IMR-90 (cell line): ENCODE data around the gene BAIAP2. TPM values are rescaled to one million over a fixed set of nuclear protein-coding genes. Genes with fewer than 3 reads are reported as not detected.

Experiments used
- ATAC-seq: fragments of 200-7000 bp; cut with Tn5 transposase; 2 replicates; pipeline ENCODE4 v1.9.1; 2020; ENCODE audit warnings: low read depth, mild to moderate bottlenecking, moderate library complexity
- BruUV-seq: library from RNA; stranded (reverse); fragments of 400-500 nt; replicated peaks from 2 replicates; lab custom pipeline; 2021; lab: Mats Ljungman, UMichigan
- CTCF ChIA-PET: fragments of 300-600 bp; formaldehyde crosslinking; extraction: SDS; loops from one replicate; lab custom pipeline; 2021; ENCODE audit warnings: antibody characterized with exemption; lab: Yijun Ruan, JAX
- POLR2A ChIA-PET: fragments of 300-600 bp; sonication (Branson Sonifier 250); formaldehyde crosslinking; loops from one replicate; lab custom pipeline; 2022; ENCODE audit warnings: antibody characterized with exemption; ENCODE audit not compliant: unreplicated experiment; lab: Charles Lee
- DNase-seq: peaks from one replicate; pipeline ENCODE4 v3.0.0; 2013
- H2AFZ ChIP-seq: replicated peaks from 2 replicates; pipeline ENCODE3; 2013; ENCODE audit warnings: low read length, mild to moderate bottlenecking; ENCODE audit not compliant: poor library complexity
- H2AK5ac ChIP-seq: 2 replicates; pipeline ENCODE4 v1.6.1; 2013; ENCODE audit warnings: low read depth, low read length, inconsistent platforms
- H2AK9ac ChIP-seq: replicated peaks from 2 replicates; pipeline ENCODE3; 2013; ENCODE audit warnings: mild to moderate bottlenecking, low read depth, low read length, moderate library complexity; ENCODE audit not compliant: poor library complexity
- H2BK120ac ChIP-seq: 2 replicates; pipeline ENCODE4 v1.6.1; 2013; ENCODE audit warnings: low read depth, low read length, inconsistent platforms
- H2BK15ac ChIP-seq: 3 replicates; pipeline ENCODE4 v1.6.1; 2013; ENCODE audit warnings: low read depth, low read length, inconsistent platforms
- H2BK20ac ChIP-seq: 2 replicates; pipeline ENCODE4 v1.6.1; 2013; ENCODE audit warnings: low read depth, mild to moderate bottlenecking, inconsistent platforms, low read length, moderate library complexity
- H2BK5ac ChIP-seq: 2 replicates; pipeline ENCODE4 v1.6.1; 2013; ENCODE audit warnings: mild to moderate bottlenecking, low read depth, low read length, inconsistent platforms; ENCODE audit not compliant: poor library complexity, severe bottlenecking
- H3K14ac ChIP-seq: replicated peaks from 2 replicates; pipeline ENCODE4 v1.6.1; 2013; ENCODE audit warnings: low read depth, low read length, inconsistent platforms
- H3K18ac ChIP-seq: 2 replicates; pipeline ENCODE4 v1.6.1; 2013; ENCODE audit warnings: low read depth, low read length, control low read depth
- H3K23ac ChIP-seq: 2 replicates; pipeline ENCODE4 v1.6.1; 2013; ENCODE audit warnings: low read depth, low read length, inconsistent platforms
- H3K27ac ChIP-seq: 2 replicates; pipeline ENCODE4 v1.5.1; 2013; ENCODE audit warnings: mild to moderate bottlenecking, control low read depth, low read length; ENCODE audit not compliant: insufficient read depth
- H3K27me3 ChIP-seq: 2 replicates; pipeline ENCODE4 v1.6.1; 2013; ENCODE audit warnings: low read length; ENCODE audit not compliant: control insufficient read depth, insufficient read depth
- H3K36me3 ChIP-seq: 2 replicates; pipeline ENCODE4 v1.6.1; 2013; ENCODE audit warnings: low read length, mixed read lengths; ENCODE audit not compliant: control insufficient read depth, insufficient read depth
- H3K4ac ChIP-seq: 2 replicates; pipeline ENCODE4 v1.6.1; 2013; ENCODE audit warnings: low read depth, low read length, inconsistent platforms
- H3K4me1 ChIP-seq: 2 replicates; pipeline ENCODE4 v1.6.1; 2013; ENCODE audit warnings: low read length, mixed read lengths; ENCODE audit not compliant: control insufficient read depth, insufficient read depth
- H3K4me2 ChIP-seq: 2 replicates; pipeline ENCODE4 v1.6.1; 2013; ENCODE audit warnings: low read depth, mild to moderate bottlenecking, control low read depth, low read length, moderate library complexity
- H3K4me3 ChIP-seq: 2 replicates; pipeline ENCODE4 v1.5.1; 2013; ENCODE audit warnings: low read depth, mild to moderate bottlenecking, control low read depth, low read length, moderate library complexity; ENCODE audit not compliant: insufficient read depth
- H3K56ac ChIP-seq: 2 replicates; pipeline ENCODE4 v1.6.1; 2013; ENCODE audit warnings: low read length, inconsistent platforms; ENCODE audit not compliant: insufficient read depth; ENCODE audit errors: extremely low read depth
- H3K79me1 ChIP-seq, 2 experiments: 2 replicates each; pipeline ENCODE4 v1.6.1; 2013; ENCODE audit warnings: low read length in 2 of 2, inconsistent platforms in 1 of 2, low read depth in 1 of 2
- H3K9ac ChIP-seq: 2 replicates; pipeline ENCODE4 v1.6.1; 2013; ENCODE audit warnings: low read depth, low read length, control low read depth
- H3K9me1 ChIP-seq: 2 replicates; pipeline ENCODE4 v1.6.1; 2013; ENCODE audit warnings: low read length, inconsistent platforms; ENCODE audit not compliant: insufficient read depth
- H3K9me3 ChIP-seq: 2 replicates; pipeline ENCODE4 v1.6.1; 2013; ENCODE audit warnings: low read length; ENCODE audit not compliant: control insufficient read depth, insufficient read depth
- H4K20me1 ChIP-seq: 2 replicates; pipeline ENCODE4 v1.6.1; 2013; ENCODE audit warnings: low read length, inconsistent platforms; ENCODE audit not compliant: insufficient read depth
- H4K5ac ChIP-seq: 2 replicates; pipeline ENCODE4 v1.6.1; 2013; ENCODE audit warnings: mild to moderate bottlenecking, low read depth, low read length, control low read depth
- H4K8ac ChIP-seq, 2 experiments: 2 replicates each; pipeline ENCODE4 v1.6.1; 2013; ENCODE audit warnings: low read depth in 2 of 2, low read length in 2 of 2, control low read depth in 1 of 2, inconsistent platforms in 1 of 2
- H4K91ac ChIP-seq: 2 replicates; pipeline ENCODE4 v1.6.1; 2013; ENCODE audit warnings: low read depth, low read length, inconsistent platforms; ENCODE audit not compliant: insufficient read depth
- POLR2A ChIP-seq: IDR thresholded peaks from 2 replicates; pipeline ENCODE4 v1.6.1; 2012; ENCODE audit warnings: mild to moderate bottlenecking, low read depth, low read length
- WGBS, 2 experiments: methylation state at CpG; one replicate each; pipeline versions ENCODE4 v1.1.5 to v1.1.7; 2013; ENCODE audit warnings: missing lambda C conversion rate in 2 of 2; ENCODE audit not compliant: insufficient read length in 1 of 2; ENCODE audit errors: extremely low coverage in 2 of 2; 5-methylcytosine and 5-hydroxymethylcytosine counted together
- dilution Hi-C: fragments of 300-500 bp; cut with HindIII; formaldehyde crosslinking; loops from one replicate; pipeline ENCODE4 v1.14.3; 2018; ENCODE audit warnings: low sequenced_read_pairs; ENCODE audit not compliant: unreplicated experiment
- in situ Hi-C: fragments of 300-500 bp; cut with MboI; formaldehyde crosslinking; loops from 3 replicates; pipeline ENCODE4 v1.14.3; 2019; ENCODE audit warnings: low sequenced_read_pairs, inconsistent platforms, mixed read lengths
- intact Hi-C: fragments of 100-400 bp; cut with micrococcal nuclease; formaldehyde crosslinking; loops from 2 replicates; pipeline ENCODE4 v1.10.0; 2022
- polyA plus RNA-seq, 3 experiments: library from polyadenylated mRNA; depleted of rRNA; stranded (reverse); fragments of >200 nt; gene quantifications; 2 replicates each; pipeline ENCODE4 v1.2.3, GENCODE V29; 2012; ENCODE audit warnings: low replicate concordance in 1 of 3
- total RNA-seq: library from RNA; depleted of rRNA; stranded (reverse); fragments of >200 nt; gene quantifications from 2 replicates; pipeline ENCODE4 v1.2.3, GENCODE V29; 2012

BAIAP2 gene
- total and polyA plus RNA-seq, 2 of the 4 experiments (the other 2 are of a cell fraction): 18.3 to 32.6 TPM

- Histone ChIP-seq H3K4ac (no peak overlapping the region), H2AK5ac (no peak overlapping the region), H3K27me3 (peaks cover 28% of the 10 kb centered on the region; the same call in 1 of the 2 replicates), H2AK9ac (no peak overlapping the region), H3K4me2 (no peak overlapping the region), H3K27ac (no peak overlapping the region), H2BK15ac (no peak overlapping the region), H3K23ac (no peak overlapping the region), H4K8ac (no peak overlapping the region), H2BK20ac (no peak overlapping the region), H4K20me1 (no peaks in the 10 kb centered on the region), H2BK120ac (no peak overlapping the region), H3K36me3 (no peaks in the 10 kb centered on the region), H2BK5ac (no peak overlapping the region), H3K9ac (no peak overlapping the region), H3K4me1 (no peaks in the 10 kb centered on the region), H3K56ac (no peak overlapping the region), H4K5ac (no peak overlapping the region), H4K91ac (no peak overlapping the region), H3K9me1 (no peaks in the 10 kb centered on the region), H3K9me3 (no peaks in the 10 kb centered on the region), H3K14ac (no peak overlapping the region), H2AFZ (no peak overlapping the region), H3K4me3 (no peak overlapping the region), H3K18ac (no peak overlapping the region), H3K79me1 (no peaks in the 10 kb centered on the region)
- DNase-seq: no peak
- TF ChIP-seq POLR2A: no peak
- BruUV-seq: no TSS peak
- WGBS, 2 experiments: 75% methylated on average over 17 of the region's 41 CpGs; no CpG with 5 or more reads in 1 of the 2 experiments
- ChIA-PET CTCF (no interaction called here), POLR2A (no interaction called here)
- in situ Hi-C loops (no loop called here), intact Hi-C loops (no loop called here), dilution Hi-C loops (no loop called here)
- no peak for ATAC-seq
Observed at GRCh38 chr17:81130385-81131361, 95.7 kb downstream of the BAIAP2 start.
